ENCODE measurements around the gene DCP1B. TPM values are rescaled to one million over a fixed set of nuclear protein-coding genes. Genes with fewer than 3 reads are reported as not detected.
A peak's percentile ranks its signal among the peaks of the same experiment; 100 is the strongest.

DCP1B gene
- total RNA-seq, 1 experiment from 2014 or later: 8.3 TPM

- no peak for DNase-seq (ENCODE audit: low read depth)
Measured at GRCh38 chr12:2017546-2018337, 13.5 kb upstream of the DCP1B start.

- no peak for DNase-seq (ENCODE audit: low read depth)
Measured at GRCh38 chr12:2016862-2017545, 12.7 kb upstream of the DCP1B start.

DNA sequence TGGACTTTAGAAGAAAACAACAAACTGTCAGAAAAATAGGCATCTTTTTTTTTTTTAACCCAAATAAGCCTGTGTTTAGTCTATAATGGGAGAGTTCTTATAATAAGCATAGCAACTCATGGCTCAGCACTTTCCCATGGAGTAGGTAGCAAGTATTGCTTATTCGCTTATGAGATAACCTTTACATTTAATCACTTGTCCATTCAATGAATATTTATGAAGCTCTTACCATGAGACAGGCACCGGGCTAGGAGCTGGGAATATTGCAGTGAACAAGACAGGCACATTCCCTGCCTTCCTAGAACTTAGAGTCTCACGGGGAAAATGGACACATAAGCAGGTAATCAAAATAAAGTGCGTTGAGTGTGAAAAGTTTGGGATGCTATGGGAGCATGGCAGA lies 10.0 kb upstream of the DCP1B start:
- DNase-seq (ENCODE audit: low read depth): no peak

DNA sequence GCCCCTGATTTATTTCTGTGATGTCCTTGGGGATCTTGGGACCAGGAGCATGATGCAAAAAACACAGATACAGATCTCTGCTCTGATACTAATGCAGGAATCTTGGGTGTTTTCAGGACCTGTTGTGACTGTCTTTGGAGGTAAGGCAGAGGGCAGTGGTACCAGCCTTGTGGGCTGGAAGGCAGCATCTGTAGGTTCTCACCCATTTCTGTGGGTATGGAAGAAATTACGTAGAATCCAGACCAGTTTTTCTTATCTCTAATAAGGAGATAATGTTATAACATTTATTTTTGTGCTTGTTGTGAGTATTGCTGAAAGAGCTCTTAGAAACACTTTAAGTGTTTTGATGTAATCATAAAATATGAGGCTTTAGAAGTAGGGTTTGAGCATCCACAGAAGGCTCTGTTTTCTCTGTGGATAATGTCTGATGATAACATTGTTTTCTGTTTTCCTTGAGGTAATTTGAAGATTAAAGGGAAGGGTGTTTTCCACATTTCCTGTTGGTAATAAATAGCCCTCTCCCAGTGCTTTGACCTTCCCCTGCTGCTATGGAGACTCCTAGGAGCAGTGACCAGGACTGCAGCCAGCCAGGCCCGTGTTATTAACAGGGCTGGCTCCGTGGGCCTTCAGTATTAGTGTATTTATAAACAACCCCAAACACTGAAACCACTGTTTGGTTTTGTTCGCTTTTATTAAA lies 9.4 kb upstream of the DCP1B start:
- DNase-seq (ENCODE audit: low read depth): no peak

DNA sequence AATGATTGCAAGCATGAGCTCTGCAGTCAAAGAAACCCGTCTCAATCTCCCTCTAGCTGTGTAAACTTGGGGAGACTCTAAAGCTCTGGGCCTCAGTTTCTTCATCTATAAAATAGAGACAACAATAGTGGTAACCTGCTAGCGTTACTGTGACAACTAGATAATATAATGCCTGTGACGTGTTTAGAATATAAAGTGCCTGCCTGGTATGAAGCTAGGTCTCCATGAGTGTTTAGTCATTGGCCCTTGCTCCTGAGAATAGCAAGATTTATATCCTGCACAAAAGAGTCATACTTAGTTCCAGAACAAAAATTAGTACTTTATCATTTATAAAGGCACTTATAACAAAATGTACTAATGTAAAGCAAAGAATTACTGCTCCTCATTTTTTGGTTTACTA lies 8.8 kb upstream of the DCP1B start:
- DNase-seq (ENCODE audit: low read depth): no peak

DNA sequence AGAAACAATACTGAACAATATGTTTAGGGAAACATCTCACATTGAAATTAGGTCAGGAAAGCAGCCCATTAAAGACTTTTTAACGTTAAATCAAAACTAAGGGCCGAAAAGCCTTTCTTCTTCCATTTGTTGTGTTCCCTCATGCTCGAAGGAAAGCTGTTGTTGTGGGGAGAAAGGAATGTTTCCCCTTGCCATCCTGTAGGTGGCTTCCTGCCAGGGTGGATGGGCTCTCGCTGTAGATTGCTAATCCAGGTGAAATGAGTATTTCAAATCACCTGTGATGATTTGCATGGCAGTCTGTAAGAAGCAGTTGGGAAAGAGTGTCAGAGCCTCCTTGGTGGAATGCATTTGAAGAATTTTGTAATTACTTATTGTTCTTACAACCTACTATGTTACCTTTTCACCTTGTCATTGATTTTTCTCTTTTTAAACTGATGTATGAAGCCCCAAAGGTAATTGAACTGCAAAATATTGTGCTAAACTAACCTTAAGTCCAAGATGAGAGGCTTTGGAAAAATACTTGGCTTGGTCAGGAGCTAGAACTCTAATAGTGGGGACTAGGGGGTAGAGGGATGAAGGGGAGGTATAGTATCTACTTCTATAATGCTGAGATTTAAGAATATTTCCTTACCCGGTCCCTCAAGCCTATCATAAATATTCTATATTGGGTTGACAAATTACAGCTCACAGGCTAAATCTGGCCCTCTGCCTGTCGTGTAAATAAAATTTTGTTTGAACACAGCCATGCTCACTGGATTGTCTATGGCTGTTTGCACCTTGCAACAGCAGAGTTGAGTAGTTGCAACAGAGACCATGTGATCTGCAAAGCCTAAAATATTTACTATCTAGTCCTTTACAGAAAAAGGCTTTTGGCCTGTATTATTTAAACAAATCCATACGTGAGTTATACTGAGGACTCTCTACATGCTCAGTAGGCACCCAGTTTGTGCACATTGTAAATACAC lies 7.7 kb upstream of the DCP1B start:
- no peak for DNase-seq (ENCODE audit: low read depth)

- DNase-seq (ENCODE audit: low read depth): no peak
Measured at GRCh38 chr12:2009623-2010022, 5.4 kb upstream of the DCP1B start.

DNA sequence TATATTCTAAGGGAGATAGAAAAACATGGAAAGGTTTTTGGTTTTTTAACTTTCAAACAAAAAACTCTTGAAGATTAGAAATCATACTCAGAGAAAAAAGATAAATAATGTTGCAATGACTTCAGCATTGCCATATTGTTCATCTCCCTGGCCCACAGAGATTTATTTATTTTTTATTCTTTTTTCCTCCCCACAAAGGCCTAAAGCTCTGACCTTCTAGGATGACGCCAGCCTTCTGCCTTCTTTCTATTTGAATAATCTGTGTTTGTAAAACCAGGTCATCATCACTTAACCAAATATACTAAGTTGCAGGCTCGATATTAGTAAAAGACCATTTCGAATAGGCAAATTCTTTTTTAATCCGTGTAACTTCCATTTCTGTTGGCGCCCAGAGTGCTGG lies 4.4 kb upstream of the DCP1B start:
- DNase-seq (ENCODE audit: low read depth): no peak

DNA sequence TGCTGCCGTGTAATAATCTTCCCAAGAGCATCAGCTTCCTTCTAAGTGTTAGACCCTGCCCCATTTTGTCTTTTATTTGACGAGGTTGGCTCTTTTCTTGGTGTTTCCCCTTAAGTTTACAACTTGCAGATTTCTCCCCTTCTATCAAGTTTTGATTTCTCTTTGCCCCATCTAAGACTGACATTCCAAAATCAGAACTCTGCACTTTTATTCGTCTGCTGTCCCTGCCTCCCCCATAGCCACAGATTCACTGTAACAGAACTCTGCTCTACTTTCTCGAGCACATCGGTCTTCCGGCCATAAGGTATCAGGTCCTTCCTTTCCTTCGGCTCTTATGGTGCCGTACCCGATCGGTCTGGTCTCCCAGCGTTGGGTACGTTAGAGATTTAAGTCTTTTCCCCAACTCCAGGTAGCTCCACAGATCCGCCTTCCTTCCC lies 563 bp downstream of the DCP1B start:
- DNase-seq (ENCODE audit: low read depth): no peak

GRCh38 chr12:1995205-1995896 lies 8.9 kb downstream of the DCP1B start:
- no peak for DNase-seq (ENCODE audit: low read depth)

DNA sequence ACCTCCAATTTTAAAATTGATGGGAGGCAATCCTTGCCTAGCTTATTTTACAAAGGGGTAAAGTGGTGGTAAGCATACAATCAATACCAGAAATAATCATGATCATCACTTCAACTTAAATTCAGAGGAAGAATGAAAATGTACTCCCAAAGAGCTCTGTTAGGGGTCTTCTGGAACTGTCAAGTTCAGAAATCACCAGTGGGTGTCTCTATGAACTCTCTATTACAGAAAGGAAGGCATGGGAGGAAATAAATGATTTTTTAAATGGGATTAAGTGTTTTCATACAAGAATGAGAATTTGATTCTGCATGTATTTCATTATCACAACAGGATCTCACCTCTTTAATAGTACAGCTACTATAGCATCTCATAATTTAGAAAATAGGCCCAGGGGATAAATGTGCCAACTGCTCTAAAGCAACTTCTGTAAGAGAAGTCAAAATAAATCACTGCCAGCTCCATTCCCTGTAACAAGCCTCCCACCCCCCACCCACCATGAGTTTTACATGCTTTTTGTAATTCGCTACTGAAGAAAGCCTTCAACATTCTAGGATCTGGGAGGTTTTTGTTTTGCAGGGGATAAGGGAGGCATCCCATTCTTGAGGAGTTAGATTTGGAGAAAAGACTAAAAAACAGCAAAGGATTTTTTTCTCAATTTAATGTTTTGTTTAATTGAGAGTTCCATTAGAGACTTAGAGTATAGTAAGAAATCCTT lies 9.7 kb downstream of the DCP1B start:
- DNase-seq (ENCODE audit: low read depth): no peak

GRCh38 chr12:1993871-1994371 lies 10.3 kb downstream of the DCP1B start:
- peak; percentile 58 for DNase-seq (ENCODE audit: low read depth)

- DNase-seq (ENCODE audit: low read depth): peak; percentile 75
Measured at GRCh38 chr12:1993341-1993740, 10.9 kb downstream of the DCP1B start.

- DNase-seq (ENCODE audit: low read depth): no peak
Measured at GRCh38 chr12:1992732-1993131, 11.5 kb downstream of the DCP1B start.

- no peak for DNase-seq (ENCODE audit: low read depth)
Measured at GRCh38 chr12:1989111-1989510, 15.1 kb downstream of the DCP1B start.

GRCh38 chr12:1984759-1985158 lies 19.5 kb downstream of the DCP1B start:
- no peak for DNase-seq (ENCODE audit: low read depth)

GRCh38 chr12:1980282-1980681 lies 24.0 kb downstream of the DCP1B start:
- no peak for DNase-seq (ENCODE audit: low read depth)

DNA sequence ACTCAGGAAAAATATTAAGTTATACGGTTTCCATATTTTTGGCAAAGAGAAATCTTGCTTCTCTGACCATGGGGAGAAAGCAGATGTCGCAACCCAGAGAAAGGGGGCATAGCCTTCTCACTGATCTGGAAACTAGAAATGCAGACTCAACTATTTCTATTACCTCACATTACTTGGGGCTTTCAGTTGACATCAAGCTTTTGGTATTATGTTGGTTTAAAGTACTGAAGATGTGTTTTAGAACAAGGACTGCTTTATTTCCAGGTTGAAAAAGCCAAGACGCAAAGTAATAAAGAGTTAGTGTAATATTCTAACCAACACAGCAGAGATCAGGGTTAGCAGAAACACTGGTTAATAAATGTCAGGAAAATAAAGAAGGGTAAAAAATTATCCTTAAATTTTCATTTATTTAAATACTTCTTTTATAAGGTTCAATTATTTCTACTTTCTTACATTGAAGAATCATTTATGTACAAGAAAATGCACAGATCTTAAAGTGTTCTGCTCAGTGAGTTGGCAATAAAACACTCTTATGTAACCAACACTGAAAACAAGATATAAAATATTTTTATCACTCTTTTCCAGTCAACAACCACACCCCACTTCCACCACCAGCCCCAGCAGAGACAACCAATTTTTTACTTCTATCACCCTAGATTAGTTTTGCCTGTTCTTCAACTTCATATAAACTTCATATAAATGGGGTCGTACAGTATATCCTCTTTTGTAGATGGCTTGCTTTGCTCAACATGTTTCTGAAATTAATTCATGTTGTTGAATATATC lies 26.0 kb downstream of the DCP1B start:
- DNase-seq (ENCODE audit: low read depth): no peak

GRCh38 chr12:1977588-1977987 lies 26.7 kb downstream of the DCP1B start:
- no peak for DNase-seq (ENCODE audit: low read depth)
